NCI-H1092 (cell line): ENCODE data around the gene SRGAP3.

ENCODE experiments used
- DNase-seq: peaks from one replicate; lab custom pipeline; 2025; lab: John Stamatoyannopoulos, UW

Gene SRGAP3

DNA sequence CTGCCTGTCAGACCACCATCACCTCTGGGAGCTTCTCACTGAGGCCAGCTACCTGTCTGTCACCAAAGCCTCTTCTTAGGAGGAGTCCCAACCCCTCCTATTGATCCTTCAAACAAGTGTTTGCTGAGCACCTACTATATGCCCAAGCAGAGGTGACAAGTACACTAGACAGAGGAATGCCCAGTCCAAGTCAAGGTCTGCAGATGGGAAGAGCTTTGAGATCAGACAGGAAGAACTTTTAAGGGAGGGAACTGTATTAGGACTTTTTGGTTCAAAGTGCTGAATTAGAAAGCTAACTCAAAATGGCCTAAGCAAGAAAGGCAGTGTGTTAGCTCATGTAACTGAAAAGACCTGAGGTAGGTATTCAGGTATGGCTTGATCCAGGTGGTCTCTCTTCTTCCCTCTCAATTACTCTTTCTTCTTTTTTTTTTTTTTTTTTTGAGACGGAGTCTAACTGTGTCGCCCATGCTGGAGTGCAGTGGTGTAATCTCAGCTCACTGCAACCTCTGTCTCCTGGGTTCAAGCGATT, 282.6 kb downstream of the SRGAP3 start:
- DNase-seq = no peak

DNA sequence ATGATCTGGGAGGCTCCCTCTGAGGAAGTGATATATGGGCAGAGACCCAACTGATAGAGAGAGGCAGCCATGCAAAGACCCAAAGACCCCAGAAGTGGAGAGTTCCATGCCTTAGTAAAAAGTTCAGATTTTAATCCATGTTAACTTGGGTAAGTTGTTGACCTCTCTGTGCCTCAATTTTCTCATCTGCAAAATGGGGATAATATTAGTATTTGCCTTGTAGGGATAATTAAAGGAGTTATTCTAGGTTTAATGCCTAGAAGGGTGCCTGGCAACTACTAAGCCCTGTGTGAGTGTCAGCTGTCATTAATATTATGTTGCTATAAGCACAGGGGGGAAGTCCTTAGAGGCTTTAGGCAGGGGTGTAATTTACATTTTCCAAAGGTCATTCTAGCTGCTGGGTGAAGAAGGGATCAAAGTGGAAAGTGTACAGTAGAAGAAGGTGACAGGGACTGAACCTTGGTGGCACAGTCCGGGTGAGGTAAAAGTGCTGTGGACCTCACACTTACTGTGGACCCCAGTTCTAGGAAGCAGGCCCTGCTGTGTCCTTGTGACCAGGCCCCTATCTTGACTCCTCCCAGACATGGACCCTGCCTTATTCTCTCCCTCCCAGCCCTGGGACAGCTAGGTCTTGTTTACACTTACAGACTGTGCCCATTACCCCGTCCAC, 283.2 kb downstream of the SRGAP3 start:
- no peak for DNase-seq

DNA sequence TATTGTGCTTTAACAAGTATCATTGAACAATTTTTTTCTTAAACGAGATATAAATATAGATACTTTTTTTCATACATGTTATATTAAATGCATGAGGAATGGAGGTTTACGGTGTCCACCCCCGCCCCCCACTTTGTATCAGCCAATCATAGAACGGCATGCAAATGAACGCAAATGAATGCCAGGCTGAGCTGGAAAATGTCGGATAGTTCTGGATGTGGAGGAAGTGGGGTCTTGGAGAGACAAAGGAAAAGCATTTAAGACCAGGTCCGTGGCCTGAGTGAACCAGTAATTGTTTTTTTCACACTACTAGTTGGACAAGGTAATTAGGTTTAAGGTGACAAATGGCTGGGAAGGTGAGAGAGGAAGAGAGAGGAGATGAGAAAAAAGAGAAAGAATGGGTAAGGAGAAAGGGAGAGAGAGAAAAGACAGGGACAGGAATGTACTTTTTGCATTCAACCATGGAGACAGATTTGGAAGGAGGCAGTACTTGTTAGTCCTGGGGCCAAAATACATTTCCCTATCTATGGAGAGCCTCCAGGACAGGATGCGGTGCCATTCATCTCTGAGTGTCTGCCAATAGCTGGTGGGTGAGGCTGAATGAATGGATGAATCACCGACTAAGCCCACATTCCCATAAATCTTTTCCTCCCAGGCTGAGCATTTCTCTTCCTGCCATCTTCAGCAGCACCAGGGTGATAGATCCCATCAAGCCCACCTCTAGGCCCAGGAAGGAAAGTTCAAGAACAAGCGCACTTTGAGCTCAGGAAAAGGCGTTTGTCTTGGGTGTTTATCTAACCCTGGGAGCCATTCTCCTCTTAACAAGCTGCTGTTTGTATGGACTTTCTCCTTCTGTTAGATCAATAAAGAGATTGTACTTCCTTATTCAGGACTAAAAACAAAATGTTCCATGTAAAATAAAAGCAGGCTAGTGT, 284.7 kb downstream of the SRGAP3 start:
- no peak for DNase-seq

DNA sequence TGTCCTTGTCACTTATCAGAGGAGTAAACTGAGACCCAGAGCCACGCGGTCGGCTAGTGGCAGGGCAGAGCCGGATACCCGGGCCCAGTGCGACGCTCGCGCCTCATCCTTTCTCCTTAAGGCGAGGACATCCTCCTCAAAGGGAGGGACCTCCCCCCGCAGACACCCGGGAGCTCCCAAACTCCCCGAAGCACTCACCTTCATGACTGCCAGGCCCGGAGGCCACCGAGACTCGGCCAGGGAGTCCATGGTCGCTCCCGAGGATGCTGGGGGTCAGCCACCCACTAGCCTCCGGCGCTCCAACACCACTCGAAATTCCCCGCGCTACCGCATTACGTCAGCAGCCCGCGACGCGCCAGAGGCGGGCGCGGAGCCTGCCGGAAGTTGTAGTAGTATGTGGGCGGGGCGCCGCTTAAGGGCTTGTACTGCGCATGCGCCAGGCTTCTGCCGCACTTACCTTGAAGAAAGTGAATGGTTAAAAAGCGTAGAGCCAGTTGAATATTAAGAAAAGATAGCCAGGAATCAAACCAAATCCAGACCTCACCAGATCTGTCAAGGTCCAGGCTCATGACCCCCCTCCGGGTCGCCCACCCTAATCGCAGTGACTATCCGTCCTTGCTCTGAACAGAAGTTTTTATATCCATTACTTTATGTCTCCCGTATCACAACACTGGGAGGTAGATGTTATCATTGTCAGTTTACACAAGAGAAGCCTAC, 286.2 kb downstream of the SRGAP3 start, which contains the start of gene RAD18:
RAD18 (minus strand) TSS at position 336 of the 717 bp plus-strand sequence; CDS start at position 249, 87 bp downstream.
- peak; percentile 81 for DNase-seq

DNA sequence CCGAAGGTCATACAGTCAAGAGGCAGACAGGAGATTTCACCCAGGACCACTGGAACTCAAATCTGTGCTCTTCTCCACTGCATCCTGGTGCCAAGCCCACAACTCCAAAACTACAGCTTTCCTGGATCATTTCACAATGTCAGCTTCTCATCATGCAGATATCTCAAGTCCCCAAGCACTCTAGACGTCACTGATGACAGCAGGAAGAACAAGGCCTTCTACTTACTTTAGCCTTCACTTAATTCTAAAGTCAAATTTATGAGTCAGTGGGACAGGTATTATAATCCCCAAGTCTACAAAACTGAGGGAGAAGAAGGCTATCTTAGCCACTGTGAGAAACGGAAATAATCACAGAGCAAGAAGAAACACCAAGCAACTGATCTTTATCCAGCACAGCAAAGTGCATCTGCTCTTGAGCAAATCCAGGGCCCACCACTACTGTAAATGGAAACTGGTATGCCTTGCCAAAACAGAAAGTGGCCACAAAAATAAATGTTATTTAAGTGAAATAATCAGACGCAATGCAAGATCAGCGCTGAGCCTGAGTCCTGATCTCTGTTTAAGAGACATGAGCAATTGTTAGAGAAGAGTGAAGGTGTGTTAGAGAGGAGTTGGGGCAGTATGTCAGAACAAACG, 287.1 kb downstream of the SRGAP3 start:
- no peak for DNase-seq

DNA sequence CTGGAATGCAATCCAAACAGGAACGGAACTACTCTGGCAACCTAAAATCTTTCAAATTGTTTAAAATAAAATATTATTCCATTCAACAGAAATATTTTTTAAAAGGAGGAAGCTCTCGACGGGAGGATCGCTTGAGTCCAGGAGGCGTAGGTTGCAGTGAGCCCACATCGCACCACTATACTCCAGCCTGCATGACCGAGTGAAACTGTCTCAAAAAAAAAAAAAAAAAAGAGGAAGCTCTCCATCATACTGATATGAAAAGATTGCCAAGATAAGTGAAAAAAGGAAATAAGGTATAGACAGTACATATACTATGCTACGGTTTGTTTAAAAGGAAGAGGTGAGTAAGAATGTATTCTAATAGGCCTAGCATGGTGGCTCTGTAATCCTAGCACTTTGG, 289.8 kb downstream of the SRGAP3 start:
- no peak for DNase-seq

DNA sequence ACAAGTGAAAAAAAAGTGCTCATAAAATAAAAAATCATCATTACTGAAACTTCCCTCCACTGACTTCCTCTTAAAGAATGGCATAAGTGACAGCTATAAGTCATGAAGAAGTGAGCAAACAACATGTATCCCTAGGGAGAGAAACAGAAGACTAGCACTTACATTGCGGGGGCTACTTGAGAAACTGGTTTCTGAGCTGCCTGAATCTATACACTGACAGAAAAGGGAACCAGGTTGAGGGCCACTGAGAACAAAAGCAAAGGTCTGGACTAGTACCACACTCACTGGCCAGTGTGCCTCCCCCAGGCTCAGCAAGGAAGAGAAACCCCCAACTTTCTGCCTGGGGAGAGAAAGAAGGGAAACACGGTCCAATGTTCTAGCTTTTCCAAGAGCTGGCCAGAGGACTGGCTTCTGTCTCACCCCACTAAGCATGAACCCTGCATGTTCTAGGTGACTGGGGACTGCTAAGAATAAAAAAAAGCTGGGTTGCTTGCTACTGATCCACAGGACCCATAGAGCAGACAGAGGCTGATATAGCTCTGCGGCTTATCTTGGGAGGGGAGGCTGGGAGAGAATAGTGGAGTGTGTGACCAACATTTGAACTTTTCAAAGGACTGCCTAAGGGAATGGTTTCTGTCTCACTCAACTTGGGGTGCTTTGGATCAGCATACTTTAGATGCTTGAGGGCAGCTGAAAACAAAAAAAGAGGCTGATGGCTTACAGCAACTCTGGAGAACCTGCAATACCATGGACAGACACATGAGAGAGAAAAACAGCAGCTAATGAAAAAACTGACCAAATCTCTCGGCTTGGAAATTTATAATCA, 294.3 kb downstream of the SRGAP3 start:
- no peak for DNase-seq

DNA sequence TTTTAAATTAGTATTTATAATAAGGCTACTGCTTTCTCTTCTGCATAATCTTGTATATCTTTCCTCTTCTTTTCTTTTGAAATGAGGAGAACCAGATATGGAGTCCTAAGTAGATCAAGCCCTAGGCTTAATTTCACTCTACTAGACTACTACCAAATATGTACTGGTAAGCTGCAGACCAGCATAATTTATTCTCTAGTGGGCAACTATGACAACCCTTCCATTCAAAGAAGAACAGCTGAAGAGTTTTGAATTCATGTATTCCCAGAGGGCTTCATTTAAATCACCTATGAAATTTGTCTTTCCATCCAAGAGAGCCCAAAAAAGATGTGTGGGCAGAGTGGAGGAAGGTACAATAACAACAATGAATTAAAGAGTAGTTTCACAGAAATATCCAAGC, 296.1 kb downstream of the SRGAP3 start:
- no peak for DNase-seq

DNA sequence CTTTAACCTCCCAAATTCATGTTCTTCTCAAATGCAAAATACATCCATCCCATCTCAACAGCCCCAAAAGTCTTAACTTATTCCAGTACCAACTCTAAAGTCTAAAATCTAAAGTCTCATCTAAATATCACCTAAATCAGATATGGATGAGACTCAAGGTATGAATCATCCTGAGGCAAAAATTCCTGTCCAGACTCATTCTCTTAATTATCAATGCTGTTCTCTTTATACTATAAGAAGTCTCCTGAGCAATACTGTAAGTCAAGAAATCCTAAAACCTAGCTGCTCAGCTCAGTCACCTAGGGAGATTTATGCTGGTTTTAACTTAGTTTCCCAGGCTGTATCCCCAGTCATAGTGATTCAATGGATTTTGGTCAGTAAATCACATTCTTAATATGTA, 297.3 kb downstream of the SRGAP3 start:
- no peak for DNase-seq

DNA sequence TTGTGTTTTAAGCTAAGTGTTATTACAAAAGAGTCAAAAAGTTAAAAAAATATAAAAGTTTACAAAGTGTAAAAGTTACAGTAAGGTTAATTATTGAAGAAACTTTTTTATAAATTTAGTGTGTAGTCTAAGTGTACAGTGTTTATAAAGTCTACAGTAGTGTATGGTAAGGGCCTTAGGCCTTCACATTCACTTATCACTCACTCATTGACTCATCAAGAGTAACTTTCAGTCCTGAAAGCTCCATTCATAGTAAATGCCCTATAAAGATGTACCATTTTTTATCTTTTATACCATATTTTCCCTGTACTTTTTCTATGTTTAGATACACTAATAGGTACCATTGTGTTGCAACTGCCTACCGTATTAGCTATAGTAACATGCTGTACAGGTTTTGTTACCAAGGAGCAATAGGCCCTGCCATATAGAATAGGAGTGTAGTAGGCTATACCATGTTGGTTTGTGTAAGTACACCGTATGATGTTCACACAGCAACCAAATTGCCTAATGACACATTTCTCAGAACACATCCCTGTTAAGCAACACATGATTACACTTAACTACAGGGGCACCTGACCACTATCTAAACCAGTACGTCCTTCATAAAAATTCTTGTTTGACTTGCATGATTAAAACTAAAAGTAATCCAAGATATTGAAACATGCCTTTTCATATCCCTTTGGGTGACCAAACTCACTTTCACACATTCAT, 303.4 kb downstream of the SRGAP3 start:
- DNase-seq = no peak

DNA sequence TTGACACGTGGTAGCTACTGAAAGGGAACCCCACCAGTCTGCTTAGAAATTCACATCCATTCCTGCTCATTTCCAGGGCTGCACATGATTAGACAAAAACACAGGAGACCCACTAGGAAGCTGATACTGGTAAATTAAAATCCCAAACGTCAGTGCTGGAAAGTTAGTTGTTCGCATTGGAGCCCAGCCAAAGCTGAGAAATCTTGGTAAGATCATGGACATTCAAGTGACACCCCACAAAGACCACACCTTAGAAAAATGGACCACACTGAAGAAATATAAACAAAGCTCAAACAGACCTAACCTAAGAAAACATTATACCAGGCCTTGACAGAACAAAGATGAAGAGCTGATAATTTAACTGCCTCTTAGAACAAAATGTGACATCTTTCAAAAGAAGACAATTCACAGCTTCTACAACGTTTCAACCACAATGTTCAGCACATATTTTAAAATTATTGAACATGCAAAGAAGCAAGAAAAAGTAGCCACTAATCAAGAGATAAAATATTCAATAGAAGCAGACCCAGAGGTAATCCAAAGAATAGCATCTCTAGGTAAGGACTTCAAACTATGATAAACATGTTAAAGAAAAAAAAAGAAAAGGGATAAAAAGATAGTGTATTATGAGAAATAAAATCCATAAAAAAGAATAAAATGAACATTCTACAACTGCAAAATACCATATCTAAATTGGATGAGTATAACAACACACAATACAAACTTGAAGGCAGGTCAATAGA, 306.5 kb downstream of the SRGAP3 start:
- DNase-seq = no peak

DNA sequence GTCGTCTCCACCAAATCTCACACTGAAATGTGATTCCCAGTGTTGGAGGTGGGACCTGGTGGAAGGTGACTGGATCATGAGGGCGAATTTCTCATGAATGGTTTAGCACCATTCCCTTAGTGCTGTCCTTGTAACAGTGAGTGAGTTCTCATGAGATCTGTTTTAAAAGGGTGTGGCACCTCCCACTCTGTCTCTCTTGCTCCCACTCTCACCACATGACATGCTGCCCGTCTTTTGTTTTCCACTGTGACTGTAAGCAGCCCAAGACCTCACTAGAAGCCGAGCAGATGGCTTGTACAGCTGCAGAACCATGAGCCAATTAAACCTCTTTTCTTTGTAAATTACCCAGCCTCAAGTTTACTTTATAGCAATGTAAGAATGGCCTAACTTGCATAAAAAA, 307.3 kb downstream of the SRGAP3 start:
- DNase-seq = no peak

DNA sequence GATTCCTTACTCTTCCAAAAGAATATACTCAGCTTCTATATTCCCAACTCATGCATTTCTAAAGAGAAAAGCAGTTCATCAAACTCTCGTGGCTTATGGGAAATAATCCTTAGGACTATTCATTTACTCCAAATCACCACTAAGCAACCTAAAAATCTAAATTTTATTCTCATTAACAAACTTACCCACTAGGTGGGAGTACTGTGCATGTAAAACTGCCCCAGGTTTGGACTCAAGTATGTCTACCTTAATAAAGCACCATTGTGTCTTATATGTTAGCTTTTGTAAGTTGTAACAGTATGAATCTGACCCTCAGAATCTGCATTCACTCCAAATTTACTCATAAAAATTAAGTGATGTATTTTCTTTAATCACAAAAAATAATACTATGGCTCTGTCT, 311.4 kb downstream of the SRGAP3 start:
- DNase-seq = no peak

DNA sequence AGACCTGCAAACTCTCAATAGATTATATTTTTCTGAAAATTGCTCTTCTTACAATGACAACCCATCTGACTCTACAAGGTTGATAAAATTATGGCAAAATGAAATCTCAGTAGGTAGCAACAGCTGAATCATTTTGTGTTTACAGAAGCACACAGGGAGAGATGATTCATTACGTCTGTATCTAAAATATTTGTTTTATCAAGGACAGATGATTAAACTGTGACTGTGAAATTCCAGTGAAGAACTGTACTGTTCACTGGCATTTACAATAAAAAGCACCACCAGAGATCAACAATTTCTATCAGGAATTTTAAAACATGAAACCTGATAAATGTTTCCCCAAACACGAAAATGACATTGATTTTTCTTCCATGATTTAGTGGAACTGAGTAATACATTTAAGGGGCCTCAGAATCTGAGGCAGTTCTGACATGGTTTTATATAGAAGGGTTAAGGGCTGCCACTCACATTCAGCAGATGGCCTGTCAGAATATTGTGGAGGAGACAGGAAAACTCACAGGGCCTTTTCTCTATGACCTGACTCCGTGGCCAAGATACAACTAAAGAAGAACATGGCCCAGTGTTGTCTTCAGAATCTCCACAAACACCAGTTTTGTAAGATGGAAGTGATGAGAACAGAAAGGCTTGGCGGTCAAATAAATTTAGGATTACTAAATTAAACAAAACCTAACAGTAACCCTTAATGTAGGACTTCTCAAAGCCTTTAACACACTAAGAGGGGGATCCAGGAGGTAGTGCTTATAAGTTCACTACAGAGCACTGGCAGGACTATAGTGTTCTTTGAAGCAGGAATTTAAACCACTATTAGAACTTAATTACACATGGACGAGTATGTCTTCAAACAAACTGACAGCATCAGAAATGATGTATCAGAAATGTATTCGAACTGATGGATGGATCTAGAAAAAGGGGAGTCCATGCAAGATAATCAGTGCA, 312.1 kb downstream of the SRGAP3 start:
- no peak for DNase-seq

DNA sequence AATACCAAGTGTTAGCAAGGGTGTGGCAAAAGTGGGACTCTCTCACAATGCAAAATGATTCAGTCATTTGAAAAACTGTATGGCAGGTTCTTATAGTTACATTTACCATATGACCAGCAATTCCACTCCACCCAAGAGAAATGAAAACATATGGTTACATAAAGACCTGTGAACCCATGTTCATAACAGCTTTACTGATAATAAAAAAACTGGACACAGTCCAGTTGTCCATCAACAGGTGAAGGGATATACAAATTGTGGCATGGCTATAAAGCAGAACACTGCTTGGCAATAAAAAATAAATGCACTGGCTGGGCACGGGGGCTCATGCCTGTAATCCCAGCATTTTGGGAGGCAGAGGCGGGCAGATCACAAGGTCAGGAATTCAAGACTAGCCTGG, 316.9 kb downstream of the SRGAP3 start:
- no peak for DNase-seq

DNA sequence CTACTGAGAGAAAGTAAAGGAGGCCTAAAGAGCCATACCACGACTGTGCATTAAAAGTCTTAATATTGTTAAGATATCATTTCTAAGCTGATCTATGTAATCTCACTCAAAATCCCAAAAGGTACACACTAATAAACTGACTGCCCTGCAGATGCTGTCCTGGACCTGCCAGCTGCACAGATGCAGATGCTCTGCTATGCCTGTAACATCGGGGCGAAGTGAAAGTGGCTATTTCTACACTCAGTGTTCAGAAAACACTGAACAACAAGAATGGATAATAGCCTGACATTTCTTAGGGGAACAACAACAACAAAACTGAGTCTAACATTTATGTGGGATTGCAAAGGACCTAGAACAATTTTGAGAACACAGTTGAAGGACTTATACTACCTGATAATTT, 318.1 kb downstream of the SRGAP3 start:
- no peak for DNase-seq
